ENCODE measurements around the gene PCBD2.
A peak's percentile ranks its signal among the peaks of the same experiment; 100 is the strongest.

PCBD2 gene

GRCh38 chr5:134932508-134932907 is 27.6 kb downstream of the PCBD2 start:
- H3K27me3 ChIP-seq (ENCODE audit: control insufficient read depth in 2 of 2, insufficient read depth in 2 of 2, low read length in 2 of 2) = no peaks in the 10 kb centered on the region
- no peak overlapping the region for H3K27ac ChIP-seq (ENCODE audit: low read depth in 2 of 2, low read length in 2 of 2)
- H3K36me3 ChIP-seq (ENCODE audit: control insufficient read depth in 2 of 2, insufficient read depth in 2 of 2, low read length in 2 of 2) = peaks cover 13 to 26% of the 10 kb centered on the region in 2 donors
- H3K4me3 ChIP-seq (ENCODE audit: low read length in 2 of 2) = no peak overlapping the region
- H3K9ac ChIP-seq (ENCODE audit: low read depth in 1 of 2, low read length in 2 of 2) = no peak overlapping the region
- H3K4me1 ChIP-seq (ENCODE audit: control insufficient read depth in 2 of 2, insufficient read depth in 2 of 2, low read length in 2 of 2) = no peaks in the 10 kb centered on the region
- no peaks in the 10 kb centered on the region for H3K9me3 ChIP-seq (ENCODE audit: control insufficient read depth in 2 of 2, low read length in 2 of 2)

GRCh38 chr5:134934202-134934601 is 29.3 kb downstream of the PCBD2 start:
- Histone ChIP-seq H3K27ac (ENCODE audit: low read depth in 2 of 2, low read length in 2 of 2) (no peak overlapping the region), H3K4me1 (ENCODE audit: control insufficient read depth in 2 of 2, insufficient read depth in 2 of 2, low read length in 2 of 2) (no peaks in the 10 kb centered on the region), H3K9me3 (ENCODE audit: control insufficient read depth in 2 of 2, low read length in 2 of 2) (no peaks in the 10 kb centered on the region), H3K27me3 (ENCODE audit: control insufficient read depth in 2 of 2, insufficient read depth in 2 of 2, low read length in 2 of 2) (no peaks in the 10 kb centered on the region), H3K4me3 (ENCODE audit: low read length in 2 of 2) (no peak overlapping the region), H3K9ac (ENCODE audit: low read depth in 1 of 2, low read length in 2 of 2) (no peak overlapping the region), H3K36me3 (ENCODE audit: control insufficient read depth in 2 of 2, insufficient read depth in 2 of 2, low read length in 2 of 2) (peaks cover 17 to 29% of the 10 kb centered on the region in 2 donors)

- peaks cover 14 to 18% of the 10 kb centered on the region in 2 donors for H3K36me3 ChIP-seq (ENCODE audit: control insufficient read depth in 2 of 2, insufficient read depth in 2 of 2, low read length in 2 of 2)
- H3K4me1 ChIP-seq (ENCODE audit: control insufficient read depth in 2 of 2, insufficient read depth in 2 of 2, low read length in 2 of 2) = no peaks in the 10 kb centered on the region
- no peak overlapping the region for H3K4me3 ChIP-seq (ENCODE audit: low read length in 2 of 2)
Measured at GRCh38 chr5:134935711-134936602, 31.0 kb downstream of the PCBD2 start.

DNA sequence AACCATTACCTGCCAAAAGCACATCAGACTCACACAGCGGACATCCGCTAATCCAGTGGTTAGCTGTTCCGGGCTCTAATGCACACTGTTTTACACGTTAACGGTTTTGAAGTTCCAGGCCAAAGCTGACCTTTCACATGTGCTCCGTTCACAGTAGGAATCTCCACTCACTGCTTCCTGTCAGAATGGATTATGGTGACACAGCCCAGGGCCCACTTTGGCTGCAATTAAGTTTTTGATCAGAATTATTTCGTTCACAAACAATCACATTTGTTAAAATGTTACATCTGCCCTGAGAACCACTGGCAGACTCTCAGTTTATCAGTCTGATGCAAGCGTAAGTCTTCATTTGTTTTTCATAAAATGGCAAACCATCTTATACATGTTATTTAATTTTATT is 32.6 kb downstream of the PCBD2 start:
- no peaks in the 10 kb centered on the region for H3K4me1 ChIP-seq (ENCODE audit: control insufficient read depth in 2 of 2, insufficient read depth in 2 of 2, low read length in 2 of 2)

More at GRCh38 chr5:134935711-134936602, 31.0 kb downstream of the PCBD2 start:
- H3K27ac ChIP-seq (ENCODE audit: low read depth in 2 of 2, low read length in 2 of 2) = no peak overlapping the region
- no peaks in the 10 kb centered on the region for H3K9me3 ChIP-seq (ENCODE audit: control insufficient read depth in 2 of 2, low read length in 2 of 2)
- no peaks in the 10 kb centered on the region for H3K27me3 ChIP-seq (ENCODE audit: control insufficient read depth in 2 of 2, insufficient read depth in 2 of 2, low read length in 2 of 2)
- H3K9ac ChIP-seq (ENCODE audit: low read depth in 1 of 2, low read length in 2 of 2) = no peak overlapping the region

DNA sequence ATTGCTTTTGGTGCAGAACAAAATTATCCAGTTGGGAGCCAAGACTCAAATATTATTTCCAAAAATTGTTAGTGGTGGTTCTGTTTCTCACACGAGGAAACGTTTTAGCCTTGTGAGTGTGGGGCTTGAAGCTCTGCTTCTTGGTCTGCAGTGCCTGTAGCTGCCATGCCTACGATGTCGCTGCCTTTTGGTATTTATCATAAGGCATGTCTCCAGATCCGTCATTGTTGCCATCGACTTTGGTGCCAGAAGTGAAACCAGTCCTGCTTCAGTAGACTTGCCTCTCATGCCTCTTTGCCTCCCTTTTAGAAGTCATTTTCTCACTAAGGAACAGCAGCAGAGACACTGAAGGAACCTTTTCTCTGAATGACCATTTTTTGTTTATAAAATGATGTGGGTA is 33.1 kb downstream of the PCBD2 start:
- H3K9ac ChIP-seq (ENCODE audit: low read depth in 1 of 2, low read length in 2 of 2) = no peak overlapping the region
- H3K9me3 ChIP-seq (ENCODE audit: control insufficient read depth in 2 of 2, low read length in 2 of 2) = no peaks in the 10 kb centered on the region
- H3K27ac ChIP-seq (ENCODE audit: low read depth in 2 of 2, low read length in 2 of 2) = peak overlapping the region in 1 of 2 donors; percentile 0
- H3K27me3 ChIP-seq (ENCODE audit: control insufficient read depth in 2 of 2, insufficient read depth in 2 of 2, low read length in 2 of 2) = no peaks in the 10 kb centered on the region
- peaks cover 12 to 14% of the 10 kb centered on the region in 2 donors for H3K36me3 ChIP-seq (ENCODE audit: control insufficient read depth in 2 of 2, insufficient read depth in 2 of 2, low read length in 2 of 2)
- H3K4me1 ChIP-seq (ENCODE audit: control insufficient read depth in 2 of 2, insufficient read depth in 2 of 2, low read length in 2 of 2) = no peaks in the 10 kb centered on the region
- H3K4me3 ChIP-seq (ENCODE audit: low read length in 2 of 2) = no peak overlapping the region

More for the DNA sequence above, 32.6 kb downstream of the PCBD2 start:
- Histone ChIP-seq H3K9ac (ENCODE audit: low read depth in 1 of 2, low read length in 2 of 2) (no peak overlapping the region), H3K36me3 (ENCODE audit: control insufficient read depth in 2 of 2, insufficient read depth in 2 of 2, low read length in 2 of 2) (peaks cover 12 to 14% of the 10 kb centered on the region in 2 donors), H3K4me3 (ENCODE audit: low read length in 2 of 2) (no peak overlapping the region), H3K27me3 (ENCODE audit: control insufficient read depth in 2 of 2, insufficient read depth in 2 of 2, low read length in 2 of 2) (no peaks in the 10 kb centered on the region), H3K27ac (ENCODE audit: low read depth in 2 of 2, low read length in 2 of 2) (no peak overlapping the region), H3K9me3 (ENCODE audit: control insufficient read depth in 2 of 2, low read length in 2 of 2) (no peaks in the 10 kb centered on the region)

DNA sequence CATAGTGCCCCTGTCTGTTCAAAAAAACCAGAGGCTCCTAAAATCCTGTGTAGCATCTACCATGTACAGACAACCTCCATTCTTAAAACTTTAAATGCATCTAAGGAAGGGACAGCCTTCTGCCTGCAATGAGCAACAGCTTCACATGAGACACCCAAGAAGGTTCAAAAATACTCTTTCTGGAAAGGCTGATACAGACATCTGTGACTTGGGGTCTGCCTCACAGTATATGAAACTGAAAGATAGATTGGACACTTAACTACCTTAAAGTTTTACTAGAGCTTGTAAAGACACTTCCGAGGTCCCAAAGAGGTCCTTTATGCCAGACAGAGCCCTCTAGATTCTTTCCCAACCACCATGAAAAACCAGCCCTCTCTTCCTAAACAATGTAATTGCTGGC is 34.6 kb downstream of the PCBD2 start:
- Histone ChIP-seq H3K27me3 (ENCODE audit: control insufficient read depth in 2 of 2, insufficient read depth in 2 of 2, low read length in 2 of 2) (no peaks in the 10 kb centered on the region), H3K27ac (ENCODE audit: low read depth in 2 of 2, low read length in 2 of 2) (no peak overlapping the region), H3K4me1 (ENCODE audit: control insufficient read depth in 2 of 2, insufficient read depth in 2 of 2, low read length in 2 of 2) (no peaks in the 10 kb centered on the region), H3K36me3 (ENCODE audit: control insufficient read depth in 2 of 2, insufficient read depth in 2 of 2, low read length in 2 of 2) (peaks cover 11 to 12% of the 10 kb centered on the region in 2 donors), H3K9me3 (ENCODE audit: control insufficient read depth in 2 of 2, low read length in 2 of 2) (no peaks in the 10 kb centered on the region), H3K9ac (ENCODE audit: low read depth in 1 of 2, low read length in 2 of 2) (no peak overlapping the region), H3K4me3 (ENCODE audit: low read length in 2 of 2) (no peak overlapping the region)

DNA sequence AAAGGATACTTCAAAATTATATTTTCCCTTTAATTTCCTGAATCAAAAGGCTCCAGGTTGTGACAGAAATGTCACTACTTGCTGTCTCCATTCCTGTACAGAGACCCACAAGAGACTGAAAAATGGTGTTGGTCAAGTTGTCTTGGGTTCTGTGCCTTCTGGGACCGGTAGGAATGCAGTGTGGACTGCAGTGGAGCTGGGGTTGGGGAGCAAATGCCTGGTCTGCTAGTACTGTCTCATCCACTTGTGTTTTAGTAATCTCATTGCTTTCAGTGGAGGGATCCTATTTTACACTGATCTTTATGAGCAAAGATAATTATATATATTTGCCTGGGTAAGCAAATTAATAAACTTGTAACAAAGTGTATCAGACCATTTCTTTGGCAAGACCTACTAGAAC is 38.6 kb downstream of the PCBD2 start:
- Histone ChIP-seq H3K9ac (ENCODE audit: low read depth in 1 of 2, low read length in 2 of 2) (no peak overlapping the region), H3K27ac (ENCODE audit: low read depth in 2 of 2, low read length in 2 of 2) (no peak overlapping the region), H3K4me1 (ENCODE audit: control insufficient read depth in 2 of 2, insufficient read depth in 2 of 2, low read length in 2 of 2) (no peaks in the 10 kb centered on the region), H3K4me3 (ENCODE audit: low read length in 2 of 2) (no peak overlapping the region), H3K9me3 (ENCODE audit: control insufficient read depth in 2 of 2, low read length in 2 of 2) (no peaks in the 10 kb centered on the region), H3K27me3 (ENCODE audit: control insufficient read depth in 2 of 2, insufficient read depth in 2 of 2, low read length in 2 of 2) (no peaks in the 10 kb centered on the region), H3K36me3 (ENCODE audit: control insufficient read depth in 2 of 2, insufficient read depth in 2 of 2, low read length in 2 of 2) (no peaks in the 10 kb centered on the region)

DNA sequence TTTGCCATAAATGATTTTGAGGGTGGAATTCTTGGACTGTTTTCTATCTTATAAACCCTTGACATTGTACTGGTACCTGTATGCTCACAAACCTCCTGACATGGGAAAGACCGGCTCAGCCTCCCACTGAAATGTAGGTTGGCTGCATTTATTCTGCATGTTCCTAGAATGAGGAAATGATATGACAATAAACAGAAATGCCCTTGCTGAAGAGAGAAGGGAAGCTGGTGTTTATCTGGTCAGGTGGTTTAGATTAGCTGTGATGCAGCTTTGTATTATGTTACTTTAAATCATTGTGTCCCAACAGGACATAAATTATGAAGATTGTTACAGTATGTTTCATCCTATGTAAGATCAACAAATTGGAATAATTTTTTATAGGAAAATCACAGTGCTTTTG is 39.7 kb downstream of the PCBD2 start:
- Histone ChIP-seq H3K27me3 (ENCODE audit: control insufficient read depth in 2 of 2, insufficient read depth in 2 of 2, low read length in 2 of 2) (no peaks in the 10 kb centered on the region), H3K4me1 (ENCODE audit: control insufficient read depth in 2 of 2, insufficient read depth in 2 of 2, low read length in 2 of 2) (no peaks in the 10 kb centered on the region), H3K36me3 (ENCODE audit: control insufficient read depth in 2 of 2, insufficient read depth in 2 of 2, low read length in 2 of 2) (no peaks in the 10 kb centered on the region), H3K4me3 (ENCODE audit: low read length in 2 of 2) (no peak overlapping the region), H3K27ac (ENCODE audit: low read depth in 2 of 2, low read length in 2 of 2) (no peak overlapping the region), H3K9me3 (ENCODE audit: control insufficient read depth in 2 of 2, low read length in 2 of 2) (no peaks in the 10 kb centered on the region), H3K9ac (ENCODE audit: low read depth in 1 of 2, low read length in 2 of 2) (no peak overlapping the region)

- Histone ChIP-seq H3K27me3 (ENCODE audit: control insufficient read depth in 2 of 2, insufficient read depth in 2 of 2, low read length in 2 of 2) (no peaks in the 10 kb centered on the region), H3K9me3 (ENCODE audit: control insufficient read depth in 2 of 2, low read length in 2 of 2) (no peaks in the 10 kb centered on the region), H3K27ac (ENCODE audit: low read depth in 2 of 2, low read length in 2 of 2) (no peak overlapping the region), H3K9ac (ENCODE audit: low read depth in 1 of 2, low read length in 2 of 2) (no peak overlapping the region), H3K4me3 (ENCODE audit: low read length in 2 of 2) (no peak overlapping the region), H3K4me1 (ENCODE audit: control insufficient read depth in 2 of 2, insufficient read depth in 2 of 2, low read length in 2 of 2) (no peaks in the 10 kb centered on the region), H3K36me3 (ENCODE audit: control insufficient read depth in 2 of 2, insufficient read depth in 2 of 2, low read length in 2 of 2) (no peaks in the 10 kb centered on the region)
Measured at GRCh38 chr5:134945041-134945440, 40.1 kb downstream of the PCBD2 start.

DNA sequence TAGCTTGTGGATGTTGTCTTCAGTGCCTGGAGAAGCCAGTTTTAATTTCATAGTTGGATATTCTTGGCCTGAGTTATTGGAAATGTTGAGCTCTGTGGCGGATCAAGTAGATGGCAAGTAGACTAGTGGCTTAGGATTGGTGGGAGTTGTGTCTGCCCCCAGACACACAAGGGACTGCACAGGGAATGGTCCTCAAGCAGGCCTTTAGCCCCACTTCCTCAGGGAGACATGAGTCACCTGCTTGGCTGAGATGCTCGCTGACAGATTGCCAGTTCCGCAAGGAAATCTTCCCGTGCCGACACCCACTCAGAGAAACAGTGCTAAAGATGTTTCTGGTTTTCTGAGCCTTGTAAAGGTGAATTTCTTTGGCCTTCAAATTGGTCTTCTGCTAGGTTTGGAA is 44.0 kb downstream of the PCBD2 start:
- Histone ChIP-seq H3K27ac (ENCODE audit: low read depth in 2 of 2, low read length in 2 of 2) (no peak overlapping the region), H3K4me1 (ENCODE audit: control insufficient read depth in 2 of 2, insufficient read depth in 2 of 2, low read length in 2 of 2) (no peaks in the 10 kb centered on the region), H3K4me3 (ENCODE audit: low read length in 2 of 2) (no peak overlapping the region), H3K27me3 (ENCODE audit: control insufficient read depth in 2 of 2, insufficient read depth in 2 of 2, low read length in 2 of 2) (no peaks in the 10 kb centered on the region), H3K36me3 (ENCODE audit: control insufficient read depth in 2 of 2, insufficient read depth in 2 of 2, low read length in 2 of 2) (no peaks in the 10 kb centered on the region), H3K9ac (ENCODE audit: low read depth in 1 of 2, low read length in 2 of 2) (no peak overlapping the region), H3K9me3 (ENCODE audit: control insufficient read depth in 2 of 2, low read length in 2 of 2) (no peaks in the 10 kb centered on the region)

All from mucosa of rectum (tissue), 2 donors.